NCI-H524 (cell line): ENCODE data around the gene CCDC7.
A peak's percentile ranks its signal among the peaks of the same experiment; 100 is the strongest.
"Not testable (repeated sequence)": the region's sequence is repeated elsewhere in the genome, so short reads cannot be mapped to it uniquely, and the experiment has no call there.

Source experiments
- DNase-seq, 2 experiments: peaks; one replicate each; lab custom pipeline; 2025; lab: John Stamatoyannopoulos, UW

The CCDC7 gene

DNA sequence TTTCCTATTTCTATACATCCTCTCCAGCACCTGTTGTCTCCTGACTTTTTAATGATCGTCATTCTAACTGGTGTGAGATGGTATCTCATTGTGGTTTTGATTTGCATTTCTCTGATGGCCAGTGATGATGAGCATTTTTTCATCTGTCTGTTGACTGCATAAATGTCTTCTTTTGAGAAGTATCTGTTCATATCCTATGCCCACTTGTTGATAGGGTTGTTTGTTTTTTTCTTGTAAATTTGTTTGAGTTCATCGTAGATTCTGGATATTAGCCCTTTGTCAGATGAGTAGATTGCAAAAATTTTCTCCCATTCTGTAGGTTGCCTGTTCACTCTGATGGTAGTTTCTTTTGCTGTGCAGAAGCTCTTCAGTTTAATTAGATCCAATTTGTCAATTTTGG lies 253.7 kb downstream of the CCDC7 start:
- not testable (repeated sequence) for DNase-seq

DNA sequence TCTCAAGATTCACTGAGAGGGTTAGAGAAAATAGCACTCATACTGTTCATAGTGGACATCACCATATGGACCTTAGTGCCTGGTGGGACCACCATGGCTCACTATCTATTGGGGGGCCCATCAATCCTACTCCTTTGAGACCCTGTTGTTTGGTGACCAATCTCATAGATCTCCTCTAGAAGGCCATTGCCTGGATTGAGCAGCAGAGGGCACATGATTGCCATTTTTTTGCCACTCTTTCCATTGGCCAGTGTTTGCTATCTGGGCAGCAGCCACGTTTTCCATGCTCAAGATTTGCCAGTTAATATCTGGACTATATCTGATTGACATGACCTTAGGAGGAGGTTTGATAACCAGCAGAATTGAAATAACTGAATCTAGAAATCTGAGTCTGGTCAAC lies 267.6 kb downstream of the CCDC7 start:
- DNase-seq, result no peak

DNA sequence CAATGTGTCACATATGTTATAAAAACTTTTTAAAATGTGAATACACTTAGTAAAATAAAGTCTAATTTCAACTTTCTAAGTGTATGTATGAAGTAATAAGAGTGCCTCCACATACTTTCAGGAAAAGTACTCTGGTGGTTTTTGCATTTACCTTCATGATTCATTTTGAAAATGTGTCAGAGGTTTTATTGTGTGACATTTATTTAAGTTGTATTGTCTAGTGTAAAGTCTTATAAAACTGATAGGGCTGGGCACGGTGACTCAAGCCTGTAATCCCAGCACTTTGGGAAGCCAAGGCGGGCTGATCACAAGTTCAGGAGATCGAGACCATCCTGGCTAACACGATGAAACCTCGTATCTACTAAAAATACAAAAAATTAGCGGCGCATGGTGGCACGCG lies 285.6 kb downstream of the CCDC7 start:
- DNase-seq, result no peak

DNA sequence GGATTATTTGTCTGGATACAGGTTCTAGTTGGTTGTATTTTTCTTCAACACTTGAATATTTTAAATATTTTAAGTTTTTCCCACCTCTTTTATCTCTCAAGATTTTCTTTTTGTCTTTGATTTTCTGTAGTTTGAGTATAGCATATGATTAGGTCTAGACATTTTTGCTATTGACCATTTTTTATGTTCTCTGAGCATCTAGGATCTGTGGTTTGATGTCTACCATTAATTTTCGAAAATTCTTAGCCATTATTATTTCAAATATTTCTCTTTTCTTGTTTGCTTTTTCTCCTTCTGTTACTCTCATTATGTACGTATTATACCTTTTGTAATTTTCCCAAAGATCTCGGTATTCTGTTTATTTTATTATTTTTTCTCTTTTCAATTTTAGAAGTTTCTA lies 293.0 kb downstream of the CCDC7 start:
- no peak for DNase-seq

DNA sequence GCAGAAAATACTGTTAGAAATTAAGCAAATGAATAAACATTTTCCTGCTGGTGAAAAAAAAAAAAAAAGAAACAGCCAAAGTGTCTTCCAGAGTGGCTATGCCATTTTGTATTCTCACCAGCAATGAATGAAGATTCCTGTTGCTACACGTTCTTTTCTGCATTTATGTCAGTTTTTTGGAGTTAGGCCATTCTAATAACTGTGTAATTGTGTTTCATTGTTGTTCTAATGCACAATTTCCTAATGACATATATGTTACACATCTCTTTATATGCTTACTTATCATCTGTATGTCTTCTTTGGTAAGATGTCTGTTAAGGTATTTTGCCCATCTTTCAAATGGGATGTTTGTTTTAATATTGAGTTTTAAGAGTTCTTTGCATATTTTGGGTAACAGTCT lies 298.4 kb downstream of the CCDC7 start:
- no peak for DNase-seq

DNA sequence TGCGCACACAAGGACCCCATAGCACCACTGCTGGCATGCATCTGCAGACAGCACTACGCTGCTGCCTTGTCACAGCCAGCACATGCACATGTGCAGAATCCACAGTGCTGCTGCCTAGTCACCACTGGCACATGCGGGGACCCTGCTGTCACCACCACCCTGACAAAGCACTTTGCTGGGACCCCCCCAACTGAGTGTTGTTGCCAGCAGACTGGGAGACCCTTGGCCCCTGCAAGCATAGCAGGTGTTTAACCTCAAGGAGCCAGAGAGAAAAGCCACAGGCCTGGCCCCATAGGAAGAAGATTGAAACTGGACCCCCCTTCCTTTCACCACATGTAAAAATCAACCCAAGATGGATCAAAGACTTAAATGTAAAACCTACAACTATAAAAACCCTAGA lies 300.9 kb downstream of the CCDC7 start:
- no peak for DNase-seq

DNA sequence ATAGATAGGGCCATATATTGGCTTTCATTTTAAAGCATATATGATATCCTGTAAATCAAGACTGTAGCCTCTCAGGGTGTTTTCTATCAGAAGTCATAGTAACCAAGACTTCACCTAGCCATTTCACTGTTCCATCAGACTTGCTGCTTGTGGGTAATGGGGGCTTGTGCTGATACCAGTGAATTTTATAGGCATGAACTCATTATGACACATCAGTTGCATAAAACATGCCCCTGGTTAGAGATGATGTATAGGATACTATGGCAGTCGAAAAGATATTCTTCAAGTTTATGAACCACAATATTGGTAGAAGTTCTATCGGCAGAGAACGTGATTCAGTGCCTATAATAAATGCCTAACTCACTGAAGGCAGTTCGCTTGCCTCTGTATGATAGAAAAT lies 305.6 kb downstream of the CCDC7 start:
- no peak for DNase-seq

DNA sequence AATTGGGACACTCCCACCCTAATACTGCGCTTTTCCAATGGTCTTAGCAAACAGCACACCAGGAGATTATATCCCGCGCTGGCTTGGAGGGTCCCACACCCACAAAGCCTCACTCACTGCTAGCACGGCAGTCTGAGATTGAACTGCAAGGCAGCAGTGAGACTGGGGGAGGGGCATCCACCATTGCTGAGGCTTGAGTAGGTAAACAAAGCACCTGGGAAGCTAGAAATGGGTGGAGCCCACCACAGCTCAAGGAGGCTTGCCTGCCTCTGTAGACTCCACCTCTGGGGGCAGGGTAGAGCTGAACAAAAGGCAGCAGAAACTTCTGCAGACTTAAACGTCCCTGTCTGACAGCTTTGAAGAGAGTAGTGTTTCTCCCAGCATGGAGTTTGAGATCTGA lies 309.0 kb downstream of the CCDC7 start:
- DNase-seq, result not testable (repeated sequence)

DNA sequence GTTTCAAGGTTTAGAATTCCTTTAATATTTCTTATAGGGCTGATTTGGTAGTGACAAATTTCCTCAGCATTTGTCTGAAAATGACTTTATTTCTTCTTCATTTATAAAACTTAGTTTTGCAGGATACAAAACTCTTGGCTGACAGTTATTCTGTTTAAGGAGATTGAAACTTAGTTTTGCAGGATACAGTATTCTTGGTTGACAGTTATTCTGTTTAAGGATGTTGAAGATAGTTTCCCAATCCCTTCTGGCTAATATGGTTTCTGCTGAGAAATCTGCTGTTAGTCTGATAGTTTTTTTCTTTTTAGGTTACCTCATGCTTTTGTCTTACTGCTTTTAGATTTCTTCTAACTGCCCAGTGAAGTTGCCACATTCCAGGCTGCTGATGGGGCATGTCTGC lies 325.3 kb downstream of the CCDC7 start:
- no peak for DNase-seq

DNA sequence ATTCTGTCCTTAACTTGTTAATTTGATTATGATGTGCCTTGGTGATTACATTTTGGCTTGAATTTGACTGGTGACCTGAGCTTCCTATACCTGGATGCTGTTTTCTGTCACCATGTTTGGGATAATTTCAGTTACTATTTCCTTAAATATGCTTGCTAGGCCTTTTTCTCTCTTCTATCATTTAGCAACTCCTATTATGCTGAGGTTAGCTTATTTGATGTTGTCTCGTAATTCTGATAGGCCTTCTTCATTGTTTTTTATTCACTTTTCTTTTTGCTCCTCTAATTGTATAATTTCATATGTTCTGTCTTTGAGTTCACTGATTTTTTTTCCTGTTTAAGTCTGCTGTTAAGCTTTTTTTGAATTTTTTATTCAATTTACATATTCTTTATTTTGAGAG lies 327.2 kb downstream of the CCDC7 start:
- DNase-seq, result no peak

DNA sequence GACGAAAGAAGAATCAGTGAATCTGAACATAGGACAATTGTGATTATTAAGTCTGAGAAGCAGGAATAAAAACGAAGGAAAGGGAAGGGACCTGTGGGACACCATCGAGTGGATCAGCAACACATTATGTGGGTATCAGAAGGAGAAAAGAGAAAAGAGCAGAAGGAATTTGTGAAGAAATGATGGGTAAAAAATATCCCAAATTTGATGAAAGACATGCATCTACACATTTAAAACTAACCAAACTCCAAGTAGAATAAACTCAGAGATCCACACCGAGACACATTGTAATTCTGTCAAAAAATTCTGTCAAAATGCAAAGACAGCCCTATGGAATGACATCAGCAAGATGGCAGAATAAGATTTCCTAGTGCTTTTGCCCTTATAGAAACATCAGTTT lies 341.0 kb downstream of the CCDC7 start:
- no peak for DNase-seq

DNA sequence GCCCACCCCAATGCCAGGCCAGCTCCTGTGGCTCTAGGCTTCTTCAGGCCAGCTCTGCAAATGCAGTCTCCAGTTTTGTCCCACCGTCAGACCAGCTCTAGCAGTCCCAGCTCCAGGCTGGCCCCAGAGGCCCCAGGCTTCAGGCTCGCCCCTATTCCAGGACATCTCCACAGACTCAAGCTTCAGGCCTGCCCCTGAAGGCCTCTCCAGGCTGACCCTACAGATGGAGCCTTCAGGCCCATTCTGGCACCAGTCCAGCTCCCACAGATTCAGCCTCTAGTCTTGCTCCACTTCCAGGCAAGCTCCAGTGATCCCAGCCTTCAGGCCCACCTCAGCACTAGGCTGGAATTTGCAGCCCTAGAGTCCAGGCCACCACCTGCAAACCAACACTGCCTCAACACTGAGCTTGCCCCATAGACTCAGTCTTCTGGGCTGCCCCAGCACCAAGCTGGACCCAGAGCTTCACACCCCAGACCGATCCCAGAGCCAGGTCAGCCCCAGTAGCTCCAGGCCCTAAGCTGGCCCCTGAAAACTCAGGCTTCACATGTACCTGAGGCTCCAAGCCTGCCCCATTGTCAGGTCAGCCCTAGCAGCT lies 341.8 kb downstream of the CCDC7 start:
- DNase-seq, result no peak

DNA sequence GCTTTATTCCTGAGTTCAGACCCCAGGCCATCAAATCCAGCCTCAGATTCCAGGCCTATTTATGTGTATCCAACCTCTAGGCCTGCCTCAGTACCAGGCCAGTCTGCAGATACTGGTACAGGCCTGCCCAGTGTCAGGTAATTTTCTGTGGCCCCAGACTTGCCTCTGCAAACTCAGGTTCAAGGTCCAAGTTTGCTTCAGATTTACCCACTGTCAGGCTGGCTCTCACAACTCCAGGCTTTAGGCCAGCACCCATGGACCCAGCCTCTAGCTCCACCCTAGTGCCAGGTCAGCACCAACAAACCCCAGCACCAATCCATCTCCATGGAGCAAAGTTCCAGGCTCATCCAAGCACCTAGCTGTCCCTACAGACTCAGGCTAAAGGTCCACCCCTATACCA lies 342.4 kb downstream of the CCDC7 start:
- no peak for DNase-seq

DNA sequence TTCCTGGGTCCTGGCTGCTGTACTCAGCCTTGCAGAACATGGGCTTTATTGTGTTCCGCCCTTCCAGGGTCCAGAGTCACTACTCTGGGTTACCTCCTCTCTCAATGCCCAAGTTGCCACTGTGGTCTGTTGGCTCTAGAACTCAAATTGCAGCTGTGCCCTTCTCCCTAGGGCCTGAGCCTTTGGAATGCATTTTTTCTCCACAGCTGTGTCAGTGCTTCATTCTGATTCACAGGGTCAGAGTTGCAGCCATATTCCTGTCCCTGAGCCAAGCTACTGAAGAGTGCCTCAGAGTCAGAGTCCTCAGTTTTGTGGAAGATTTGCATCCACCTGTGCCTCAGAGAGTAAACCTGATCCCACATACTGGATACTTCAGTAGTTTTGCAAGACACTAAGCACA lies 344.5 kb downstream of the CCDC7 start:
- no peak for DNase-seq

DNA sequence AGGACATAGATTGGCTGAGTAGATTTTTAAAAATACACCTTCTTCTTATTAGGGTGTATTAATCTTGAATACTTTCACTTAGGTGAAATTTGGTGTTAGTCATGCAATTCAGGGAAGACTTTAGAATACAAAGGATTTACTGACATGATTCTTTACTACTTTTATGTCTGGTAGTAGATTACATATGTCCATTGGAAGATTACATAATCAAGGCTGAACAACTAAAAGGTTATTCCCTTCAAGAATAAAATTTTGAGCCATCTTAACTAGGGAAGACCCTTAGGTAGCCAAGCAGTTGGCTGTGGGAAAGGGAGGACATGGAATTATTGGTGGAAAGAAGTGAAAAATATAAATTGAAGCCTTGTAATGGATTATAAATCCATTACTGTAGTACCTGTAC lies 347.1 kb downstream of the CCDC7 start:
- no peak for DNase-seq

DNA sequence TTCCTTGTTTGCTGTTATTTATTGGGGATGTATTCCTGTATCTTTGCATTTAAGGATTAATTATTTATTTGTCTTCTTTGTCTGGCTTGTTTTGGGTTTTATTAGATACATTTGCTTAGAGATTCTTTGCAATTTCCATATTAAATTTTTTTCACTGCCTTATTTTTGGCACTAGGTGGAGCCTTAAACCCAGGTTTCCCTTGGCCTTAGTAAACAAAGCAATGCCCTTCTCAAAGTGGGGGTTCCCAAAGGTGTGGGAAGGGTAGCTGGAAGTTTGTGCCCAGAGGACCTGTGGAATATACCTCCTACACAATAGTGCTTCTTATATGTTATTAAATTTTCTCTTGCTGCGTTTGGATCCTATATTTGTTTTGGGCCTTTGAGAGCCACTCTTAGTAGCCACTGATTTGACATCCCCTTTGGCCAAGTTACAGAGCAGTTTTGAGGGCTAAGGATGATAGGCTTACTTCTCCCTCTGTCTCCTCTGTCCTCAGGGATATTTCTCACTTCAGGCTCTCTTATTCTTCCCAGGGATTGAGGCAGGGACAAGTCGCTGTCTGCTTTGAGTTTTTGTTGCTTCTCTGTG lies 349.8 kb downstream of the CCDC7 start:
- peak in 1 of 2 experiments; percentile 7 for DNase-seq

DNA sequence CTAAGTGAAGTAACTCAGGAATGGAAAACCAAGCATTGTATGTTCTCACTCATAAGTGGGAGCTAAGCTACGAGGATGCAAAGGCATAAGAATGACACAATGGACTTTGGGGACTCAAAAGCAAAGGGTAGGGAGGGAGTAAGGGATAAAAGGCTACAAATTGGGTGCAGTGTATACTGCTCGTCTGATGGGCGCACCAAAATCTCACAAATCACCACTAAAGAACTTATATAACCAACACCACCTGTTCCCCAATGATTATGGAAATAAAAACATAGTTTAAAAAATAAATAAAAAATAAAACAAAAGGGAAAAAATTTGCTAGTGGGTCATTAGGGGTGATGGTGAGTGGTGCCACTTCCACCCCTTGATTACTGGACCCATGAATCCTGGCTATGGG lies 351.5 kb downstream of the CCDC7 start:
- DNase-seq, result not testable (repeated sequence)

DNA sequence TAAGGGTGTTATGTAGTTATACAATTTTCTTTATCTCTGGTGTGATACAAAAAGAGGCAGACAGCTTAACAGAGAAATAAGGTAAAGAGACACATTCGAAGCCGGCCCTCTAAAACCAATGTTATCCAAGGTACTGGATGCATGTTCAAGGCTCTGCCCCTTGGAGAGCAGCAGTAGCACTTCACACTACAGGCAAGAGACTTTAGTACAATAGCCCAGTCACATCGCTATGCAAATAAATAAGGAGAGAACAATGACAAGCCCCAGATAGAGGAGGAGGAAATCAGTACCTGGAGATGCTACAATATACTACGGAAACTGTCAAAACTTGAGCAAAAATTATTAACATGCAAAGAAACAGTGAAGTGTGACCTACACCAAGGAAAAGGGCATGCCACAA lies 401.0 kb downstream of the CCDC7 start:
- no peak for DNase-seq

DNA sequence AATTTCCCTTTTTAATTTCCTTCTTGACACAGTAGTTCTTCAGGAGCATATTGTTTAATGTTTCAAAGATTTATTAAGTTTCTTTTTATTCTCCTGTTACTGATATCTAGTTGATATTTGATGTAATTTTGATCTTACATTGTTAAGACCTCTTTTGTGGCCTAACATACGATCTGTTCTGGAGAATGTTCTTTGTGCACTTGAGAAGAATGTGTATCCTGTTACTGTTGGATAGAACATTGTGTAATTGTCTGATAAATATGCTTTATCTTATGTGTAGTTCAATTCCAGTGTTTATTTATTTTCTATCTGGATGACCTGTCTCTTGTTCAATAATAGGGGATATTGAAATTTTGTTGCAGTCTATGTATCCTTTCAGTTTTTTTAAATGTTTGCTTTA lies 405.4 kb downstream of the CCDC7 start:
- DNase-seq, result no peak

DNA sequence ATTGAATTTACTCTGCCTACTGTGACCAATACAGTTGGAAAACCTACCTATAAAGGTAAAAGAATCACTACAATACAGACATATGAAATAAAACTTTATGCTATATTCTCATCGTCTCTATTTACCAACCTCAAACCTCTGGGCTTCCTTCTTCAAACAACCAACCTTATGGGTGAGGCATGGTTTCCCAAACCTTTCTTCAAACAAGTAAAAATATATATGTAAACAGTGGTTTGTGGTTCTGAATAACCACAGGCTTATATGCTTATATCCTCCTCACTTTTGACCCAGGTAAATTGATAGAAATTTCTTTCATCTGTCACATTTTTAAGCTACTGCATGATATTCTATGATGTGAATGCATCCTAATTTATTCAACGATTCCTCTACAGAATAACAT lies 408.5 kb downstream of the CCDC7 start:
- no peak for DNase-seq

DNA sequence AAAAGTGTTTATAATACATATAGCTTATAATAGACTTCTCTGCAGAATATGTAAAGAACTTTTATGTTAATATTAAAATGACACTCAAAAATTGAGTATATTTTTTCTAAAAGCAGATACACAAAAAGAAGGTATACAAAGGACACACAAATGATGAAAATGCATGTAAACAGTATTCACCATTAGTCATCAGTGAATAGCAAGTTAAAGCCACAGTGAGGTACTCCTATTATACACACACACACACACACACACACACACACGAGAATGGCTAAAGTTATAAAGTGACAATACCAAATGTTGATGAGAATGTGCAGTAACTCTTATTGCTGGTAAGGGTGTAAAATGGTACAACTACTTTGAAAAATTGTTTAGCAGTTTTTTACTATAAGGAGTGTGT lies 419.2 kb downstream of the CCDC7 start:
- no peak for DNase-seq

DNA sequence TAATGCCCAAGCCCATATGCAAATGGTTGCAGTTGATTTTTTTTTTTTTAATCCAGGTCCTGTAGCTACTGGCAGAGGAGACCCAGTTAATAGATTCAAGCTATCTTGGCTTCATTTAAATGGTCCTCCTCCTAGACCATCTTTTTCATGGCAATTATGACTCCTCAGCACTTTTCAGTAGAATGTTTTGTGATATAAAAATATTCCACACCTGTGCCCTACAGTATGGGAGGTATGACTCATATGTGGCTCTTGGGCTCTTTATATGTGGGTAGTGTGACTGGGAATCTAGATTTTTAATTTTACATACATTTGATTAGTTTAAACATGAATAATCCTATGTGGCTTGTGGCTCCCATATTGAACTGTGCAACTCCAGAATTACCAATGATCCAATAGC lies 432.0 kb downstream of the CCDC7 start:
- DNase-seq, result no peak

DNA sequence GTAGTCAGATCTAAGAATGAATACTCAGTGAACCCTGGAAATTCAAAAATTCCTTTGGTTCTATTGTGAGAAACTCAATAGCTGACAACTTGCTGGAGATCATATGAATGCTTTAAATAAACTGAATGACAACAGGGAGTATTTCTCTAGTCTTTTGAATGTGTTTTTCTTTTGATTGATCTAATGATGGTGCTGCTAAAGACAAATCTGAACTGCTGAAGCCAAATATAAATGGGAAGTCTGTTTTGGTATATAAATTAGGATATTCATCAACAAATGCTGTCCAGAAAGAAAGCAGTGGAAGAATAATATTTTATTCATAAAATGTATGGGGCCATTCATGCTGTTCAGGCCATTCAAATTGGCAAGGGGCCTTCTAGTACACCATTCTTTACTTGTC lies 432.7 kb downstream of the CCDC7 start:
- DNase-seq, result no peak

DNA sequence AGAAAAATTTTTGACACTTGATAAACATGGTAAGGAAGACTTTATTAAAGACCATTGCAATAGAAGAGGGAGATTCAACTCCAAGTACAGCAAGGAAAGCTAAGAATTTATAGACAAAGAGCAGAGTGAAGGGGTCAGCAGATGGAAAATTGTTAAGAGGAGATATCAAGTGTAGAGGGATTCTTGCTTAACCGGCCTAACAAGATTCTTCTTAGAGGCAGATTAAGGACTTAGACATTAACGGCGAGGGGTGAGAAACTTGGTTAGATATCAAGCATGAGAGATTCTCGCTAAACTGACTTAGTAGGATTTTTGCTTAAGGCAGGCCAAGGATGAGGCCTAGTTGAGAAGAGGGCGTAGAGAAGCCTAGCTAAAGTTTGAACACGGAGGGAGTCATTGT lies 436.1 kb downstream of the CCDC7 start:
- peak in 1 of 2 experiments; percentile 0 for DNase-seq

DNA sequence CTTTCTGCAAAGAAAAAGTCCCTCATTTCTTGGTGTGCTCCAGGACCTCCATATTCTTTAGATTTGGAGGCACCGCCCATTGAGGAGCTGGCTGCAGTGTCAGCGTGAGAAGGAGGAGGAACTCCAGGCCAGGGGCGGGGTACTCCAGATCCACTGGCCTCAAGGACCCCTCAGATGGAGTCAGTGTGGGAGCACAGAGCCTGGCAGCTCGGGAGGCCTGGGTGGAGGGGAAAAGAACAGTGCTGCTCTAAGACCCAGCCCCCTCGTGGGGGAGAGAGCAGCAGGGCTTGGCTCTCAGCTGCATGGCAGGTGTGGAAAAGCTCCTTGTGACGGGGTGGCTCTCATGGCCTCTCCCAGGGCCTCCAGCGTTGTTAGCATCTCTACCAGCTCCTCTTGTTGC lies 441.5 kb downstream of the CCDC7 start:
- no peak for DNase-seq
